Brain microvascular endothelial cell (primary cell): ENCODE results near the gene CACNG7.
A peak's percentile ranks its signal among the peaks of the same experiment; 100 is the strongest.

Source experiments
- DNase-seq: peaks from one replicate; pipeline ENCODE4 v3.0.0-alpha.2; 2020
- H3K27ac ChIP-seq: fragments of 250-450 bp; sonication (Bioruptor Pico); 2 replicates; pipeline ENCODE4 v1.5.1; 2020; ENCODE audit warnings: mild to moderate bottlenecking, moderate library complexity
- H3K27me3 ChIP-seq: fragments of 250-450 bp; sonication (Bioruptor Pico); replicated peaks from 2 replicates; pipeline ENCODE4 v1.5.1; 2020; ENCODE audit warnings: mild to moderate bottlenecking
- H3K36me3 ChIP-seq: fragments of 250-450 bp; sonication (Bioruptor Pico); replicated peaks from 2 replicates; pipeline ENCODE4 v1.5.1; 2020; ENCODE audit warnings: mild to moderate bottlenecking
- H3K4me3 ChIP-seq: 2 replicates; pipeline ENCODE4 v1.5.1; 2011; ENCODE audit warnings: low read depth, mild to moderate bottlenecking, control low read depth, low read length, moderate library complexity
- in situ Hi-C: cut with HindIII; loops from 2 replicates; pipeline ENCODE4 v1.10.0; 2017; ENCODE audit warnings: low sequenced_read_pairs, low pct_ligation_motif_present
- TF ChIP-seq, protein P1 (sequence below): IDR thresholded peaks from 2 replicates; pipeline ENCODE4 v1.5.1; 2011; ENCODE audit warnings: low read depth, mild to moderate bottlenecking, moderate library complexity, low read length, control low read depth, inconsistent platforms; ENCODE audit errors: missing control alignments

CACNG7 gene

DNA sequence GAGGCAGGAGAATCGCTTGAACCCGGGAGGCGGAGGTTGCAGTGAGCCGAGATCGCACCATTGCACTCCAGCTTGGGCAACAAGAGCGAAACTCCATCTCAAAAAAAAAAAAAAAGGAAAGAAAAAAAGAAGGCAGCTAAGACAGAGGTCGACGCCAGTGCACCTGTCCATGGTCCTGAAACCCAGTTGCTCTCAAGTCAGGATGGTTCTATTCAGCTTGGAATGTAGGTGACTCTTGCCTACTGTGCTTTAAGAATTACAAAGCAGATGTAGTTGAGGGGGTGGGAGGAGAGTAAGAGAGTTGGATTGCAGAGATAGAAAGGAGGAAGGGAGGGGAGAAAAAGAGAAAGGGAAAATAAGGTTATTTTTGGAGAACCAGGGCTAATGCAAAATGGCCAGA is 18.7 kb downstream of the CACNG7 start:
- Histone ChIP-seq H3K36me3 (no peaks in the 10 kb centered on the region), H3K27me3 (no peaks in the 10 kb centered on the region), H3K27ac (no peak overlapping the region), H3K4me3 (no peak overlapping the region)
- in situ Hi-C loops: no loop called here
- TF ChIP-seq, protein P1, sequence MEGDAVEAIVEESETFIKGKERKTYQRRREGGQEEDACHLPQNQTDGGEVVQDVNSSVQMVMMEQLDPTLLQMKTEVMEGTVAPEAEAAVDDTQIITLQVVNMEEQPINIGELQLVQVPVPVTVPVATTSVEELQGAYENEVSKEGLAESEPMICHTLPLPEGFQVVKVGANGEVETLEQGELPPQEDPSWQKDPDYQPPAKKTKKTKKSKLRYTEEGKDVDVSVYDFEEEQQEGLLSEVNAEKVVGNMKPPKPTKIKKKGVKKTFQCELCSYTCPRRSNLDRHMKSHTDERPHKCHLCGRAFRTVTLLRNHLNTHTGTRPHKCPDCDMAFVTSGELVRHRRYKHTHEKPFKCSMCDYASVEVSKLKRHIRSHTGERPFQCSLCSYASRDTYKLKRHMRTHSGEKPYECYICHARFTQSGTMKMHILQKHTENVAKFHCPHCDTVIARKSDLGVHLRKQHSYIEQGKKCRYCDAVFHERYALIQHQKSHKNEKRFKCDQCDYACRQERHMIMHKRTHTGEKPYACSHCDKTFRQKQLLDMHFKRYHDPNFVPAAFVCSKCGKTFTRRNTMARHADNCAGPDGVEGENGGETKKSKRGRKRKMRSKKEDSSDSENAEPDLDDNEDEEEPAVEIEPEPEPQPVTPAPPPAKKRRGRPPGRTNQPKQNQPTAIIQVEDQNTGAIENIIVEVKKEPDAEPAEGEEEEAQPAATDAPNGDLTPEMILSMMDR: no peak
- peak; percentile 58 for DNase-seq

DNA sequence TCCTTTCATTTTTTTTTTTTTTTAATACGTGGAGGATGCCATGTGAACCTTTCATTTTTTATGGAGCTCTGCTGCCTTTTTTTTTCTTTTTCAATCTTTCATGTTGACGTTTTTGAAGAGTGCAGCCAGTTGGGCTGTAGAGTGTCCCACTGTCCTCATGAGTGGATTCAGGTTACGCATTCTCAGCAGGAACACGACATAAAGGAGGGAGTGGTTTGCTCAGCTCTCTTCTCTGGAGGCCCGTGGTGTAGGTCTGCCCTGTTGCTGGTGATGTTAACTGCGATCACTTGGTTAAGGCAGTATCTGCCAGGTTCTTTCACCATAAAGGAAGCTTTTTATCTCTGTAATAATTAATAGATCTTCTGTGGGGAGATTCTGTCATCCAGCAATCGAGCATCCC is 27.0 kb downstream of the CACNG7 start:
- H3K27me3 ChIP-seq: no peaks in the 10 kb centered on the region
- H3K4me3 ChIP-seq: no peak overlapping the region
- TF ChIP-seq, protein P1: no peak
- in situ Hi-C loops: no loop called here
- H3K27ac ChIP-seq: no peak overlapping the region
- H3K36me3 ChIP-seq: no peaks in the 10 kb centered on the region
- no peak for DNase-seq

DNA sequence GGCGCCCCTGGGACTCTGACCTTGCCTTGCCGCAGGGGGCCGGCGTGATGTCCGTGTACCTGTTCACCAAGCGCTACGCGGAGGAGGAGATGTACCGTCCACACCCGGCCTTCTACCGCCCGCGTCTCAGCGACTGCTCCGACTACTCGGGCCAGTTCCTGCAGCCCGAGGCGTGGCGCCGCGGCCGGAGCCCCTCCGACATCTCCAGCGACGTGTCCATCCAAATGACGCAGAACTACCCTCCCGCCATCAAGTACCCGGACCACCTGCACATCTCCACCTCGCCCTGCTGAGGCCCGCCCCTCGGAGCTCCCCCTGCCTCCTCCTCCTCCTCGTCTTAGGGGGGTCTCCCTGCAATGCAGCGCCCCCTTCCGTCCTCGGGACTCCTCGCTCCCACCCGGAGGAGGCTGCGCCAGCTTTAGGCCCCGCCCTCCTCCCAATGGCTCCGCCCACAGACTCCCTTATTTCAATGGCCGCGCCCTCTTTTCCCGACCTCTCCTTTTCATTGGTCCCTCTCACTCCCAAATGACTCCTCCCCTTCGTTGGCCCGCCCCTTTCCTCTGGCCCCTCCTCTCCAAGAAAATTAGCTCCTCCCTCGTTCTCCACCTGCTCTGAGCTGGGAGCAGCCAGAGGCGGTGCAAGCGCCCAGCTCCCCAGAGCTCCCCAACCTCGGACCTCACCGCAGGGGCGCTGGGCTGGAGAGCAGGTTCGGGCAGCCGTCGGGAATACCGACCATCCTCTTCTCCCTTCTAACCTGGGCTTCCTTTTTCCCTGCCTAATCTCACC is 33.1 kb downstream of the CACNG7 start:
- Histone ChIP-seq H3K27me3 (peaks cover 17% of the 10 kb centered on the region), H3K4me3 (no peak overlapping the region), H3K27ac (no peak overlapping the region), H3K36me3 (no peaks in the 10 kb centered on the region)
- DNase-seq: peak; percentile 2
- in situ Hi-C loops: no loop called here
- TF ChIP-seq, protein P1: peak; percentile 12

DNA sequence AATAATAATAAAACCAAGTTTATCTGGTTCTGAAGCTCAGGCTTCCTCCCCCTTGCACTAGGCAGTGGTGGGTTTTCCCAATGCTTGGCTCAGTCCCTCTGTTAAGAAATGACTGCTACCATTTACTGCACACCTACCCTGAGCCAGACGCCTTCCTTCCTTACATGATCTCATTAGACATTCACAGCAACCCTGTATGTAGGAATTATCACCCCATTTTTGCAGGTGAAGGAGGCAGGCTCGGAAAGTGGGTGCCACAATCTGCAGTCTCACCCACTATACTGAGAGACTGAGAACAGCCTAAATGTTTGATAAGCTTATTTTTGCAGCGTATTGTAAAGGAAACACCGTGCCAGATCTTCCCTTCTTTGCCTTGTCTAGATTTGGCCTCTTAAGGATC is 35.3 kb downstream of the CACNG7 start:
- DNase-seq: no peak
- TF ChIP-seq, protein P1: no peak
- H3K36me3 ChIP-seq: no peaks in the 10 kb centered on the region
- no peak overlapping the region for H3K4me3 ChIP-seq
- no peak overlapping the region for H3K27ac ChIP-seq
- in situ Hi-C loops: no loop called here
- H3K27me3 ChIP-seq: peaks cover 17% of the 10 kb centered on the region

DNA sequence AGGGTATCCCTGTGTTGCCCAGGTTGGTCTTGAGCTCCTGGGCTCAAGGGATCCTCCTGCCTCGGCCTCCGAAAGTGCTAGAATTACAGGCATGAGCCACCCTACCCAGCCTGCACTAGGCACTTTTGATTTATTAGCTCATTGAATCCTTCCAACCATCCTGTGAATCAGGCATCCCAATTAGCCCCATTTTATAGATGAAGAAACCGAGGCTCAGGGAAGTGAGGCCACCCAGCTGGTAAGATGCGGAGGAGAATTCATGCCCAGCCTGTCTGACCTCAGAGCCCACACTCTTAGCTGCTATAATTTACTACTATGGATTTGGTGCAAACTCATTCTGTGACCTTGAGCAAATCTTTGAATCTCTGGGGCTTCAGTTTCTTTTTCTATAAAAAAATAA is 35.9 kb downstream of the CACNG7 start:
- Histone ChIP-seq H3K4me3 (no peak overlapping the region), H3K36me3 (no peaks in the 10 kb centered on the region), H3K27ac (no peak overlapping the region), H3K27me3 (peaks cover 17% of the 10 kb centered on the region)
- TF ChIP-seq, protein P1: no peak
- no peak for DNase-seq
- in situ Hi-C loops: no loop called here

DNA sequence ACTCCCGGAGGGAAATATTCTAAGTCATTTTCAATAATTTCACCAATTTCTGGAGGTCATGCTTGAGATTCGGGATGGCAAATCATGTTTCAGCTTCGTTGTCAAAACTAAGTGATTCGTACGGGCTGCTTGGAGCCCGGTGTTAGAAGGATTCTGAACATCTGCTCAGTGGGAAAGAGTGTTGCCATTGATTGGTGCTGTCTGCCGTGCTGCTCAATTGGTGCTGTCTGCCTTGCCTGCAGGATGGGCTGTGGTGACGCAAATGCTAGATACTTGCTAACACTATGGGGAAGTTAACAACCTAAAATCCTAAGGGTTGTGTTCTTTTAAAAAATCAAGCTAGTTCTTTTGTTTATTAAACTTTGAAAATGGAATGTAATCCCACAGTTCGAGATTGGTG is 36.4 kb downstream of the CACNG7 start:
- H3K27me3 ChIP-seq: peaks cover 17% of the 10 kb centered on the region
- H3K36me3 ChIP-seq: no peaks in the 10 kb centered on the region
- no peak overlapping the region for H3K27ac ChIP-seq
- in situ Hi-C loops: no loop called here
- TF ChIP-seq, protein P1: no peak
- peak; percentile 13 for DNase-seq
- H3K4me3 ChIP-seq: no peak overlapping the region
